Bone marrow (tissue), 2 donors: ENCODE data around the gene CANX.
A peak's percentile ranks its signal among the peaks of the same experiment; 100 is the strongest.

Source experiments
- DNase-seq, 2 donors: peaks; one replicate each; lab custom pipeline; 2025; lab: John Stamatoyannopoulos, UW

Gene CANX

DNA sequence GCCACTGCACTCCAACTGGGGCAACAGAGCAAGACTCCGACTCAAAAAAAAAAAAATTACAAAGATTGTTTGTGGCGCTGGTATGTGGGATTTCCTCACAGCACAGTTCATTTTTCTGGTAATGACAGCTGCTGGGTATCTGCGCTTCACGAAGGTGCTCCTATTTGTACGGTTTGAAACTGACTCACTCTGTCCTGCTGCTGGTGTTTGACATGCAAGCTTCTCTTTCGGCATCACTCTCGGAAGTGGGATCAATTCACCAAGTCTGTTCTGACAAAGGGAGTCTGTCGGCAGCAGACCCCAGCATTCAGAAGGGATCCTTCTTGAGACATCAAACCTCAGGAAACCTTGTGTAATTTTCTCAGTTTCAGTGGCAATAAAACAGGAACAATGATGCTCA lies 60.2 kb downstream of the CANX start:
- no peak for DNase-seq

DNA sequence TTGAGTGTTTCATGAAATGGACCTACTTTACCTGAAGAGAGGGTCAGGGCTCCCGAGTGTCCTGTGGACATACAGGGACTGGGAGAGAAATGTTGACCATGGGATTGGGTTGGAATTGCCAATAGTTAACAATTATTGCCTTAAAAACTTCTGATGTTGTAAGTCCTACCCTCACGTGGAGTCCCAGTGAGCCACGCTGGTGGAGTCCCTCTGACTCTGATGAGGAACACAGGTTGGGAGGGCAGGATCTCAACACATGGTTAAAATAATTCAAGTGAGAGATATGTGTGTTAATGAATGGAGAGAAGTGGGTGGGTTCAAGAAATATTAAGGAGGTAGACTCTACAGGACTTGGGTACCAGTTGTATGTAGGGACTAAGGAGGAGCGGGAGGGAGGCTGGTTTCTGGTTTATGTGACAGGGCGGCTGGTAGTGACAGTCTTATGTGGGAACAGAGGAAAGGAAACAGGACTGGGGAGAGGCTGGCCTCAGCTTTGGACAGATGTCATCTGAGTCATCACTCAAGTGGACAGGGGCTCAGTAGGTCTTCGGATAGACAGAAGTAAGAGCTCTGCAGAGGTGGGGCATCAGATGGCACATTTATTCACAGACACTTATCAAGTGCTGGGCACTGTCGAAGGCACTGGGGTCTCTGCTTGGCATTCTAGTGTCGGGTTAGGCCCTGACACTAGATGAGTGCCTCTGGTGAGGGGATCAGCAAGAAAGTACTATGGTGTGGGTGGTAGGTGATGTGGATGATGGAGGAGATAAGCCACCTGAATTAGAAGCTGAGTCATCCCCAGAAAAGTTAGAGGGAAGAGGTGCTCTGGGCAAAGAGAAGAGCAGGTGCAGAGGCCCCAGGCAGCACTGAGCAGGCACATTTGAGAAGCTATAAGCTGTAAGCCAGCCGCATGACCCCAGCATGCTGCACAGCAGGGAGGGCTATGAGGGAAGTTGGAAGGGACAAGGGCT lies 61.1 kb downstream of the CANX start:
- no peak for DNase-seq

DNA sequence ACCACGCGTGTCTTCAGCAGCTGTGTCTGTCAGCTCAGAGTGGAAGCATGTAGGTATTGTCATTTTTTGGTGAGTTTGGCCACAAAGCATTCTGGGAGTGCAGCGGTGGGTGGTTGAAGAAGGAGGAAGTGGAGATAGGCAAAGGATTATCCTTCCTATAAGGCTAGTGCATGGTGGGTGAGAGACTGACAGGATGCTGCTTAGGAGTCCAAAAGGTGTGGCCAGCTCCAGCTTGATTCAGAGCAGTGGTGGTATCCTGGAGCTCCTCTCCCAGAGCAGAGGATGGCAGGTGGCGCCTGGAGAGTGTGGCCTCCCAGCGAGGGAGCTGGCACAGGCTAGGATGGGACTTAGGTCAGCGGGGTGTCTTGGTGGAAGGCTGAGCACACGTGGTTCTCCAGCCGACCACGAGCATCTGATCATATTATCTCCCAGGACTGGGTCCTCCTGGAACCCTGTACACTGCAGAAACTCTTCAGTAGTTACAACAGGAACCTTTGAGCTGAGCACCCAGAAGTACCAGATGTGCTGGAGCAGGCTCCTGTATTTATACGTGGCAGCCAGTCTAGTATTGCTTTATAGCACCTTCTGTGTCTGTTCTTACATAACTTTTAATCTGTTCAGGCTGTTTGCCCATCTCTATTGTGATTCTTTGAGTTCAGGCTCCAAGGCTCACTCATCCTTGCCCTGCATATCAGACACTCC lies 63.5 kb downstream of the CANX start:
- peak in 1 of 2 donors; percentile 69 for DNase-seq

DNA sequence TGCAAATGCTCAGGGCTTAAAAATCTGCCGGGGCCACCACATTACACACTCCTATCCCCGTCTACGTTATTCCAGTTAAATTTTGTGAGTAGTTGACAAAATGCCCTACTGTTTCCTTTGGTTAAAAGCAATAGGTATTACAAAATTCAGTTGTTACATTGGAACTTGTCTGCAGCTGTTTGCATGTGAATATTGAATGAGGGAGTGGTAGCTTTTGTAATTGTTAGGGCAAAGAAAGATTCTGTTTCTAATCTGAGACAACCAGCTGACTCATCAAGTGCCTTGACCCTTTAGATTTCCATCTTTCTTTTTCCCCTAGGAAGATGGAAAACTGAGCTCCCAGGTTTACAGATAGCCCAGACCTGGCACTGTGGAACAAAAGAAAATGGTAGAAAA lies 64.0 kb downstream of the CANX start:
- DNase-seq: no peak

DNA sequence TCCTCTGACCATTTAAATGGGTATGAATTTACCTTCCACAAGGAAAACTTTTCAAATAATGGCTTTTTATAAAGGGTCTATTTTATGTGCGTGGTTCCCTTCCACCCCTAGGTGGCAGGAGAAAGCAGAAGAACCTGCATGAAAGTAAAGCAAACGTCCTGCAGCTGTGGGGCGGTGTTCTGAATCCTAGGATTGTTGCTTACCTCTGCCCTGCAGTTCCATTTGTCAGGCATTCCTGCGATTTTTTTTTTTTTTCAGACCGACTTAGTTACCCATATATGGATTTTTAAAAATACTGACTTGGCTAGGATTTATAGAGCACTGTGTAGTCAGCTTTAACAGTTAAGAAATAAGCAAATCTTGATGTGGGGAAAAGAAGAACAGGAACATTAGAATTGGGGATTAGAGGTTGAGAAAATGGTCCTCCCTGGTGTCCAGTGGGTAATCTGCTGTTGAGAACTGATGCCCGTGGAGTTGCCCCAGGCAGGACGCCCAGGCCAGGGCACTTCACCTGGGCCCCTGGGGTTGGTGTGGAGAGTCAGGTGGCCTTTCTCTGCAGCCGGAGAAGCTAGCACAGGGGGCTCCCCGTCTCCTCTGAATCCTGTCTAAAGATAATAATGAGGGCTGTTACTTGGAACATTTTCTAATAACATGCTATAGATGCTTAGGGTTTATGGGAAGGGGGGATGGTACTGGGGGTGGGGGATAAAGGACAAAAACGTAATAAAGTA lies 64.6 kb downstream of the CANX start:
- peak in 1 of 2 donors; percentile 38 for DNase-seq

DNA sequence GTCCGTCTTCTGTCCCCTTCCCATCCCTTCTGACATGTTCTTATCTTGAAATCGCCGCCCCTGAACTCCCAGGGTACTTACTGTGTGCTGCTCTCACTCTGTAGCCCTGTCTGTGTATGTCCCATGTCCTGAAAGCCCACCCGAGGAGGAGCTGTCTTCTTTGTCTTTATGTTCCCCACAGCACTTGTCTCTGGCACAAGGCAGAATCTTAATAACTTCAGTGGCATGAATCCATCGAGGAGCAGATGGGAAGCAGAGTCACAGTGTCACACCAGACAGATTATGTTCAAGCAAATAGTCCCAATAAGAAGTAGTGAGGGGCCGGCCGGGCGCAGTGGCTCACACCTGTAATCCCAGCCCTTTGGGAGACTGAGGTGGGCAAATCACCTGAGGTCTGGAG lies 65.3 kb downstream of the CANX start:
- DNase-seq: no peak

DNA sequence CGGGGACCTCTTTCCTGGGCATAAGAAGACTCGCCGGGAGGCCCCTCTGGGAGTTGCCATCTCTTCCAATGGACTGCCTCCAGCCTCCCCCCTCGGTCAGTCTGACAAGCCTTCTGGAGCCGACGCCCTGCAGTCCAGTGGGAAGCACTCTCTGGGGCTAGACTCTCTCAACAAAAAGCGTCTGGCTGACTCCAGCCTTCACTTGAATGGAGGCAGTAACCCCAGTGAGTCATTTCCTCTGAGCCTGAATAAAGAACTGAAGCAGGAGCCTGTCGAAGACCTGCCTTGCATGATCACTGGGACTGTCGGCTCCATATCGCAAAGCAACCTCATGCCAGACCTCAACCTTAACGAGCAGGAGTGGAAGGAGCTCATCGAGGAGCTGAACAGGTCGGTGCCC lies 66.6 kb downstream of the CANX start:
- DNase-seq: peak in 1 of 2 donors; percentile 32

DNA sequence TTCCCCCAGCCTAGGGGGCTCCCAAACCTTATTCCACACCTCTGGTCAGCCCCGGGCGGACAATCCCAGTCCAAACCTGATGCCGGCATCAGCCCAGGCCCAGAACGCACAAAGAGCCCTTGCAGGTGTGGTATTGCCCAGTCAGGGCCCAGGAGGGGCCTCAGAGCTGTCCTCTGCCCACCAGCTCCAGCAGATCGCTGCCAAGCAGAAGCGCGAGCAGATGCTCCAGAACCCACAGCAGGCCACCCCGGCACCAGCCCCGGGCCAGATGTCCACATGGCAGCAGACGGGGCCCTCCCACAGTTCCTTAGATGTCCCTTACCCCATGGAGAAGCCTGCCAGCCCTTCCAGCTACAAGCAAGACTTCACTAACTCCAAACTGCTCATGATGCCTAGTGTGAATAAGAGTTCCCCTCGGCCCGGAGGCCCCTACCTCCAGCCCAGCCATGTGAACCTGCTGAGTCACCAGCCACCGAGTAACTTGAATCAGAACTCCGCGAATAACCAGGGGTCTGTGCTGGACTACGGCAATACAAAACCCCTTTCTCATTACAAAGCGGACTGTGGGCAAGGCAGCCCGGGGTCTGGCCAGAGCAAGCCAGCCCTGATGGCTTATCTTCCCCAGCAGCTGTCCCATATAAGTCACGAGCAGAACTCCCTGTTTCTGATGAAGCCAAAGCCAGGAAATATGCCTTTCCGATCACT lies 67.4 kb downstream of the CANX start:
- peak in 1 of 2 donors; percentile 16 for DNase-seq

DNA sequence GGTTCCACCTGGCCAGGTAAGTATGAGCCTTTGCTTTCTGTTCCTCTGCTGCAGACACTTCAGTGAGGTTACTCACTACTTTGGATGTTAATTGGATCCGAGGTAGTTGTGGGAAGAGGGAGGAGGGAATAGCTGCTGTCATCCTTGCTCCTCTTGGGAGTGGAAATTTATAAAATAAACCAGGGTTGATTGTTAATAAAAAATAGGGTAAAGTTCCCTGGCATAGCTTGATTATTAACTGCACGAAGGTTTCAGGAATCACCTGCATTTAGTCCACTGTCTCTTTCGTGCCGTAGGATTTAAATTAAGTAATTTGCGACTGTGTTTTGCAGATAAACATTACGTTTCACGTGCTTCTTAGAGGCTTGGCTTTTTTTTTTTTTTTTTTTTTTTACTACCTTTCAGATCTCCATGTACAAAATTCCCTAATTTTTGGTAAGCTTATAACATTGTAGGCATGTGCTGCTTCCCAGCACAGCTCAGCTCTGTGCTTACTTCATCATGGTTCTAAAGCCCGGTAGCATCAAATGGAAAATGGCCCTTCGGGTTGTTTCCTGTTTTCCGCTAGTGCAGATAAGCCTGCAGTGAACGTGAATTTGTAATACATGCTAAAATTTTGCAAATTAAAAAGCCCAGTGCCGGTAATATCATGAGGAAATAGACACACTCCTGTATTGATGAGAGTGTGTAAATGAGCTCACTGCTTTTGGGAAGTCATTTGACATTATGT lies 68.1 kb downstream of the CANX start:
- DNase-seq: no peak

DNA sequence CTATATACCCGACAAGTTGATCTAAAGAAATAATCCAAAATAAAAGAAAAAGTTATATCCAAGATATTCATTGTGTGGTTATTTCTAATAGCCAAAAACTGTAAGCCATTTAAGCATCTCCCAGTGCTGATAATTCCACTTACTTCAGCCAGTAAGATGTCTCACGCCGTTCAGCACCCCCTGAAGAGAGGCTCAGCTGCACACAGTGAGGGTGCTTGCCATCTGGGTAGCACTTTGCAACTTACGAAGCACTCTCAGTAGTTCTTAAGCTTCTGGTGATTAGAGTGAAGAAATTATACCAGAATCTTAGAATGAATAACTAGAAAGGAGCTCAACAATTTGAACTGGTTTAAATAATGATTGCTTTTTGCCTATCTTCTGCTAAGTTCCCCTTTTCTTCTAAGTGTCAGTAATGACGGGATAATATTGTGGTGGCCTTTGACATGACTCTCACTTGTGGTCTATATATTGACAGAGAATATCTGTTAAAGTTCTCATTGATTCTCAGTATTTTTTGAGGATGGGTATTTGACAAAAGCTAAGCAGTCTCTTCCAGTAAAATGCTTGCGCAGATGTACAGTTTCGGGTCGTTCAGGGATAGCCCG lies 68.8 kb downstream of the CANX start:
- DNase-seq: no peak

DNA sequence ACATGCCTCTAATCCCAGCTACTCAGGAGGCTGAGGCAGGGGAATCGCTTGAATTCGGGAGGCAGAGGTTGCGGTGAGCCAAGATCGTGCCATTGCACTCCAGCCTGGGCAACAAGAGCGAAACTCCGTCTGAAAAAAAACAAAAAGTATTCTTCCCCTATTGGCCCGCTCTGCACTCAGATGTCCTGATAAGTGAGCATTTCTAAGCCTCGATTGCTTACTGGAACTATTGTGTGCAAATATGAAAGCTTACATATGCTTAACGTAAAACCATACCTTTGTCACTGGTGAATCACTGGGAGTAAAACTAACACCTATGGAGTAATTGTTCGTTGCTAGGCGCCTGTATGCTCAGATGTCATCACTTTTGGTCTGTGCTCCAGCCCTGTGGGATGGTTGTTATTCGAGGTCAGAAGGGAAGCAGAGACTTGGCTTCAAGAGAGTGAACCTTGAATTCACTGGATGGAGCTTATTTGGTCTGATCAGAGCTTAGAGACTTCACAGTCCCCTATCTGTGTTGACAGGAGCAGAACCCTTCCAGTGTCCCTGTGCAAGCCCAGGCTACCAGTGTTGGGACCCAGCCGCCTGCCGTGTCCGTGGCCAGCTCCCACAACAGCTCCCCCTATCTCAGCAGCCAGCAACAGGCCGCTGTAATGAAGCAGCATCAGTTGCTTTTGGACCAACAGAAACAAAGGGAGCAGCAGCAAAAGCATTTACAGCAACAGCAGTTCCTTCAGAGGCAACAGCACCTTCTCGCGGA lies 69.7 kb downstream of the CANX start:
- DNase-seq: no peak

DNA sequence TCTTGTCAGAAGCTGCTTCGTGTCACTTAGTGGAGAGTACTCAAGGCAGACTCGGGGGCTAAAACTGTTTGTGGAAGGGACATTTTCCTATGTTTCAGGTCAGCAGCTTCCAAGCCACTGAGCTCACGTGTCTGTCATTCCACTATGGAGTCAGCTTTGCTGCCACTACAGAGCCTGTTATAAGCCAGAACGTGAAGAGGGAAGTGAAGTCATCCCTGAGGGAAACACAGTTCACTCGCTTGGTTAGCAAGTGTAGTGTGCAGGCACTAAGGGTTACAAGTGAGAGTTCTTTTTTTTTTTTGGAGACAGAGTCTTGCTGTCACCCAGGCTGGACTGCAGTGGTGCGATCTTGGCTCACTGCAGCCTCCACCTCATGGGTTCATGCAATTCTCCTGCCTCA lies 70.5 kb downstream of the CANX start:
- DNase-seq: no peak

DNA sequence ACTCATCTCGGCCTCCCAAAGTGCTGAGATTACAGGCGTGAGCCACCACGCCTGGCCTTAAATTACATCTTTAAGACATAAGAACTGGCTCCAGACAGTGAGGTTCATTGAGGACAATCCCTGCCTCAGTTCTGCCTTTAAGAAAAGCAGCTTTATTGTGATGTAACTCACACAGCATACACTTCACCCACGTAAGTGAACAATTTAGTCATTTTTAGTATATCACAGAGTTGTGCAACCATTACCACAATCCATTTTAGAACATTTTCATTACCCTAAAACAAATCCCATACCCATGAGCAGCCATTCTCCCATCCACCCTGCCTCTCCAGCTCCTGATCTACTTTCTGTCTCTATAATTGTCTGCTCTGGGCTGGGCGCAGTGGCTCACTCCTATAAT lies 71.0 kb downstream of the CANX start:
- DNase-seq: no peak

DNA sequence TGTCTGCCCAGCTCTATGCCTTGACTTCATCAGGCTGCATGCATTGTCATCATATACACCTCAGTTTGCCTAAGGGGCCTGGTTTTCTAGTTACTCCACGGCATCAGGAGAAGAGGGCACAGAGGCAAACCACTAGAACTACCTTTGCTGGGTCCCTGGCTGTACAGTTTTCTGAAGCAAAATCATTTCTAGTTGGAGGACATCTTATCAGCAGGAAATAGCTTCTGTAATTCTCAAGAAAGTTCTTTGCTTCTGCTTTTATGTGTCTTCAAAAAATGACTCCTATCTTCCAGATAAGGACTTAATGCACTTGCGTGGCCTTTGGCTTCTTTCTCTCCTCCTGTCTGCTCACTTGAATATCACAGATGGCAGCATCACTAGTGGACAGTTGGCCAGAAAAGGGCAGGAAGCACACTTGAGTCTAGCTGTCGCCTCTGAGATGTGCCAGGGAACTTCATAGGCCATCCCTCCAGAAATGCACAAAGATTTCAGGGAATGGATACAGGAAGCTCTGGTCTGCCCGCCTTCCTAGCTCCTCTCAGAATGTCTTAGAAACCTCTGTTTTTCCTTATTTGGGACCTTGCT lies 72.6 kb downstream of the CANX start:
- DNase-seq: no peak

DNA sequence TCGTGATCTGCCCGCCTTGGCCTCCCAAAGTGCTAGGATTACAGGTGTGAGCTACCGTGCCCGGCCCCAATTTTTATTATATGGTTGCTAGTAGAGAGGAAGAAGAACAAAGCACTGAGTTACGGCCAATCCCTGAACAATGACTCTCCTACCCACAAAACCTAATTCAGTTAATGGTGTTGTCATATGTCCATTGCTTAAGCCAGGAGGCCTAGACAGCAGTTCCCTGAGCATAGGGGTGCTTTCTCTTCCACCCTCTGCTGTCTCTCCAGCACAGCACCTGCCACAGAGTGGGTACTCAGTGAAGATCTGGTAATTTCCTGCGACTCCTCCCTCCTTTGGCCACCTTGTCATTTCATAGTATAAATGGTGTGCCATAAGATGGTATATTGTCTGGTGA lies 73.6 kb downstream of the CANX start:
- DNase-seq: no peak

DNA sequence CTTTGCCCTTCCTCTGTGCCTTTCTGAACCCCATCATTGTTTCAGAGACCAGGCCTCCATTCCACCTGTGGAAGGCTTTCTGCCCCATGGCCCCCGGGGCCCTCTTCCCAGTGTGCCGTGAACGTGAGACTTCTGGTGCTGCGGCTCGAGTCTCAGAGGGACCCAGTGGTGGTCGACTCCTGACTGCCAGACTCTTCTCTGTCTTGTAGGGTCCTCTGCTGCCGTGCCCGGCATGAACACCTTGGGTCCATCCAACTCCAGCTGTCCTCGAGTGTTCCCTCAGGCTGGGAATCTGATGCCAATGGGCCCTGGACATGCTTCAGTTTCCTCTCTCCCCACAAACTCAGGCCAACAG lies 74.9 kb downstream of the CANX start:
- no peak for DNase-seq

DNA sequence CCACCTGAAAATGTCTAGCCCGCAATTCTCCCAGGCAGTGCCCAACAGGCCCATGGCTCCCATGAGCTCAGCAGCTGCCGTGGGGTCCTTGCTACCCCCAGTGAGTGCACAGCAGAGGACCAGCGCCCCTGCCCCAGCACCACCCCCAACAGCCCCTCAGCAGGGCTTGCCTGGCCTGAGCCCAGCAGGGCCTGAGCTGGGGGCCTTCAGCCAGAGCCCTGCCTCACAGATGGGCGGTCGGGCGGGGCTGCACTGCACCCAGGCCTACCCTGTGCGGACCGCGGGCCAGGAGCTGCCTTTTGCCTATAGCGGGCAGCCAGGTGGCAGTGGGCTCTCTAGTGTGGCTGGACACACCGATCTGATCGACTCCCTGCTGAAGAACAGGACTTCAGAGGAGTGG lies 75.7 kb downstream of the CANX start:
- no peak for DNase-seq

DNA sequence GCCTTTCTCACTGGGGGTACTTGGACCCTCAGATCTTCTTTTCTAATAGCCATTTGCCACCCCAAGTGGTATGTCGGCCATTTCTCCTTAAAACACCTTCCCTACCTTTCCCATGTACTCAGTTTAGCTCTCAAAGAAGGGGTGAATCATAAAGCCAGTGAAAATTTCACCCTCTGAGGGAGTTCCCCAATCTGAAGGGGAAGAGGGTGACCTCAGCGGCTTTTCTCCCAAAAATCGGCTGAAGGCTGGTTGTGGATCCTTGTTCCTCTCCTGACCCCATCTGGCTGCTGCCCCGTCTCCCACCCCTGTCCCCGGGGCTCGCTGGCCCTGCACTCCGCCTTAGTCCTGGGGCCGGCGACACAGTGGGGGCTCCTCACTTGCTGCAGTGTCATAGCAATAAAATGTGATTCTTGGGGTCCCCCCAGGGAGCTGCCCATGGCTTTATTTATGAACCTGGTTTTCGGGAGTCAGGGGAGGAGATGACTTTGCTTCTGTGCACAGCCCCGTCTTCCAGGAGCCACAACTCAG lies 77.7 kb downstream of the CANX start:
- no peak for DNase-seq

DNA sequence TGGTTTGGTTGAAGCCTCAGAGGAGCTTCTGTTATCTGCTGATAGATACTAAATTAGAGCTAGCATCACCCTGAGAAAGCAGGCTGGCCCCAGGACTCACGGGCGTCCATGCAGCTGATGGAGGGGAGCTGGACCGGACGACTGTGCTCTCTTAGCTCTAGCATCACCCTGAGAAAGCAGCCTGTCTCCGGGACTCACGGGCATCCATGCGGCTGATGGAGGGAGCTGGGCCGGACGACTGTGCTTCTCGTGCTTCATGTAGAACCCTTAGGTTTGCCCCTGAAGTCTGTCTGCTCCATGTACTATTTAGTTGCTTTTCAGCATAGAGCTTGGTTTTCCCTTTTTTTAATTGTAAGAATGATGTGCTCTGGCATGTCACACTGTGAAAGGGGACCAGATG lies 78.7 kb downstream of the CANX start:
- no peak for DNase-seq

DNA sequence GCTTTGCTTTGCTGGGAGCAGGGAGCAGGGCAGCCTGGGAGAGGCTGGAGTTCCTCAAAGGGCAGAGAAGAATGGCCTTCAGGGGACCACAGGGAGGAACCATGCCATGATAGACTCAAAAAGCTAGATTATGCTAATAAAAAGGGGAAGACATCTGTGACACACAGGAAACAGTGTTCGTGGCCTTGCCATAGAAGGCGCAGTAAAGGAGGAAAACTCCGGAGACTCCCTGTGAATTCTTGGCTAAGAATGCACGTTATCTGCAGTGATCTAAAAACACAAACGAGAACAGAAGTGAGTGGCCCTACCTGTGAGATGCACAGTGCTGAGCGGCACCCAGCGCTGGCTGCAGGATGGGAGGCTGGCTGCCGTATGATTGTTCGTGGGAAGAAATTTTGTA lies 79.1 kb downstream of the CANX start:
- DNase-seq: no peak
